GM20000 (cell line): ENCODE data around the gene FBXO21.

Source experiments
- DNase-seq: peaks from one replicate; pipeline ENCODE4 v3.0.0; 2012; ENCODE audit warnings: low spot score
- CTCF ChIP-seq: IDR thresholded peaks from 2 replicates; pipeline ENCODE4 v1.5.1; 2012; ENCODE audit warnings: mild to moderate bottlenecking, control low read depth; ENCODE audit errors: extremely low read depth, missing control alignments

The FBXO21 gene

GRCh38 chr12:117190210-117190781 is at the start of gene FBXO21:
Gene FBXO21, minus strand, starts transcription at chr12:117190470. Its CDS starts 14 bp downstream, at chr12:117190456.
- peak; percentile 98 for DNase-seq
- TF ChIP-seq CTCF: no peak

- DNase-seq: peak; percentile 68
- peak; percentile 47 for TF ChIP-seq CTCF
Observed at GRCh38 chr12:117236456-117237001, 46.3 kb upstream of the FBXO21 start.

- TF ChIP-seq CTCF: no peak
- DNase-seq: no peak
Observed at GRCh38 chr12:117235261-117235660, 45.0 kb upstream of the FBXO21 start.

GRCh38 chr12:117234441-117234840 is 44.2 kb upstream of the FBXO21 start:
- no peak for DNase-seq
- TF ChIP-seq CTCF: no peak

- TF ChIP-seq CTCF: no peak
- no peak for DNase-seq
Observed at GRCh38 chr12:117231750-117232149, 41.5 kb upstream of the FBXO21 start.

GRCh38 chr12:117228239-117228638 is 38.0 kb upstream of the FBXO21 start:
- no peak for TF ChIP-seq CTCF
- no peak for DNase-seq

- DNase-seq: no peak
- TF ChIP-seq CTCF: no peak
Observed at GRCh38 chr12:117227000-117227653, 36.9 kb upstream of the FBXO21 start.
